ENCODE results near the gene VTI1A. TPM values are rescaled to one million over a fixed set of nuclear protein-coding genes. Genes with fewer than 3 reads are reported as not detected.

VTI1A gene
- total and polyA plus RNA-seq, 2 experiments from 2014 or later: 20.4 to 39.8 TPM

GRCh38 chr10:112503643-112504042, 56.6 kb downstream of the VTI1A start:
- 90% methylated on average over 2 of the region's 2 CpGs for WGBS (ENCODE audit: low lambda C conversion rate, missing lambda C conversion rate)

GRCh38 chr10:112507046-112507445, 60.0 kb downstream of the VTI1A start:
- Histone ChIP-seq H4K20me1 (ENCODE audit: insufficient read depth, poor library complexity, severe bottlenecking) (no peaks in the 10 kb centered on the region), H3K36me3 (replicated peaks; ENCODE audit: insufficient read depth, low read depth) (no peaks in the 10 kb centered on the region), H3K4me1 (ENCODE audit: insufficient read depth) (no peaks in the 10 kb centered on the region), H3K9me2 (replicated peaks; ENCODE audit: insufficient read depth) (no peaks in the 10 kb centered on the region), H3K4me2 (no peak overlapping the region), H3K27ac (no peak overlapping the region), H2AFZ (no peak overlapping the region), H3K79me2 (no peaks in the 10 kb centered on the region), H3K9me3 (ENCODE audit: low read depth) (no peaks in the 10 kb centered on the region), H3K4me3 (no peak overlapping the region), H3K27me3 (no peaks in the 10 kb centered on the region)
- no peak for DNase-seq (ENCODE audit: low spot score)
- TF ChIP-seq EZH2 (IDR thresholded peaks at IDR 0.05; ENCODE audit: borderline replicate concordance) (no peak), CTCF (IDR thresholded peaks at IDR 0.05; ENCODE audit: poor library complexity) (no peak), EZH2phosphoT487 (IDR thresholded peaks at IDR 0.05; ENCODE audit: low read depth, severe bottlenecking, unreplicated experiment) (no peak)
- WGBS (ENCODE audit: low lambda C conversion rate, missing lambda C conversion rate): 76% methylated on average over 3 of the region's 4 CpGs

More at GRCh38 chr10:112503643-112504042, 56.6 kb downstream of the VTI1A start:
- Histone ChIP-seq H4K20me1 (ENCODE audit: insufficient read depth, poor library complexity, severe bottlenecking) (no peaks in the 10 kb centered on the region), H3K27me3 (no peaks in the 10 kb centered on the region), H3K4me1 (ENCODE audit: insufficient read depth) (no peaks in the 10 kb centered on the region), H3K4me2 (no peak overlapping the region), H3K36me3 (replicated peaks; ENCODE audit: insufficient read depth, low read depth) (no peaks in the 10 kb centered on the region), H3K79me2 (no peaks in the 10 kb centered on the region), H3K27ac (no peak overlapping the region), H3K4me3 (no peak overlapping the region), H3K9me2 (replicated peaks; ENCODE audit: insufficient read depth) (no peaks in the 10 kb centered on the region), H3K9me3 (ENCODE audit: low read depth) (no peaks in the 10 kb centered on the region), H2AFZ (no peak overlapping the region)
- DNase-seq (ENCODE audit: low spot score): no peak
- TF ChIP-seq CTCF (IDR thresholded peaks at IDR 0.05; ENCODE audit: poor library complexity) (no peak), EZH2 (IDR thresholded peaks at IDR 0.05; ENCODE audit: borderline replicate concordance) (no peak), EZH2phosphoT487 (IDR thresholded peaks at IDR 0.05; ENCODE audit: low read depth, severe bottlenecking, unreplicated experiment) (no peak)

- Histone ChIP-seq H3K9me3 (ENCODE audit: low read depth) (no peaks in the 10 kb centered on the region), H3K36me3 (replicated peaks; ENCODE audit: insufficient read depth, low read depth) (no peaks in the 10 kb centered on the region), H3K9me2 (replicated peaks; ENCODE audit: insufficient read depth) (no peaks in the 10 kb centered on the region), H3K27me3 (no peaks in the 10 kb centered on the region), H3K4me3 (no peak overlapping the region), H2AFZ (no peak overlapping the region), H3K27ac (no peak overlapping the region), H3K4me2 (no peak overlapping the region), H3K79me2 (no peaks in the 10 kb centered on the region), H4K20me1 (ENCODE audit: insufficient read depth, poor library complexity, severe bottlenecking) (no peaks in the 10 kb centered on the region), H3K4me1 (ENCODE audit: insufficient read depth) (no peaks in the 10 kb centered on the region)
- TF ChIP-seq CTCF (IDR thresholded peaks at IDR 0.05; ENCODE audit: poor library complexity): no peak
- no peak for TF ChIP-seq EZH2phosphoT487 (IDR thresholded peaks at IDR 0.05; ENCODE audit: low read depth, severe bottlenecking, unreplicated experiment)
- no peak for TF ChIP-seq EZH2 (IDR thresholded peaks at IDR 0.05; ENCODE audit: borderline replicate concordance)
- no peak for DNase-seq (ENCODE audit: low spot score)
- WGBS (ENCODE audit: low lambda C conversion rate, missing lambda C conversion rate): 70% methylated on average over 4 of the region's 4 CpGs
These were observed 61.0 kb downstream of the VTI1A start for GRCh38 chr10:112507988-112508387.
